H1 (cell line): Measurements from ENCODE around the gene MYORG. TPM values are rescaled to one million over a fixed set of nuclear protein-coding genes. Genes with fewer than 3 reads are reported as not detected.

ENCODE experiments used
- CTCF ChIA-PET: fragments of 300-600 bp; sonication (Branson Sonifier 250); formaldehyde crosslinking; loops from one replicate; lab custom pipeline; 2021; ENCODE audit not compliant: partially characterized antibody; lab: Charles Lee
- POLR2A ChIA-PET: fragments of 300-600 bp; sonication (Branson Sonifier 250); formaldehyde crosslinking; loops from one replicate; lab custom pipeline; 2021; ENCODE audit warnings: inconsistent platforms; ENCODE audit not compliant: partially characterized antibody; lab: Charles Lee
- DNase-seq, 2 experiments: peaks; one replicate each; pipeline versions ENCODE4 v3.0.0 to v3.0.0-alpha.2; 2010 to 2022; ENCODE audit warnings: low spot score in 2 of 2, low read depth in 1 of 2, mixed read lengths in 1 of 2
- FAIRE-seq: peaks from 2 replicates; lab custom pipeline; 2011; peaks lifted over from hg19 to GRCh38; lab: Jason Lieb, UNC
- H2AFZ ChIP-seq: 2 replicates; pipeline ENCODE4 v1.8.1; 2012; ENCODE audit warnings: low read length, inconsistent platforms
- H2AK5ac ChIP-seq: 2 replicates; pipeline ENCODE4 v1.6.1; 2013; ENCODE audit warnings: low read depth, low read length
- H2BK120ac ChIP-seq: replicated peaks from 2 replicates; pipeline ENCODE3; 2013; ENCODE audit warnings: low read depth, low read length, inconsistent platforms
- H2BK12ac ChIP-seq: 2 replicates; pipeline ENCODE4 v1.6.1; 2013; ENCODE audit warnings: low read depth, low read length
- H2BK15ac ChIP-seq: 2 replicates; pipeline ENCODE4 v1.6.1; 2013; ENCODE audit warnings: low read length
- H2BK20ac ChIP-seq: 2 replicates; pipeline ENCODE4 v1.6.1; 2013; ENCODE audit warnings: low read length
- H2BK5ac ChIP-seq: 2 replicates; pipeline ENCODE4 v1.6.1; 2013; ENCODE audit warnings: low read depth, low read length
- H3K14ac ChIP-seq: 2 replicates; pipeline ENCODE4 v1.6.1; 2013; ENCODE audit warnings: inconsistent platforms; ENCODE audit not compliant: insufficient read length
- H3K18ac ChIP-seq: 2 replicates; pipeline ENCODE4 v1.6.1; 2013; ENCODE audit warnings: low read length; ENCODE audit errors: extremely low read depth
- H3K23ac ChIP-seq: 2 replicates; pipeline ENCODE4 v1.6.1; 2013; ENCODE audit warnings: inconsistent platforms; ENCODE audit not compliant: insufficient read length
- H3K23me2 ChIP-seq: 2 replicates; pipeline ENCODE4 v1.6.1; 2013; ENCODE audit warnings: low read depth, low read length
- H3K27ac ChIP-seq: 2 replicates; pipeline ENCODE4 v1.6.1; 2011; ENCODE audit warnings: low read depth, low read length, inconsistent platforms
- H3K27me3 ChIP-seq, 4 experiments: replicated peaks in 1 of 4; 1 replicate in 1 of 4; 2 replicates in 3 of 4; pipeline versions ENCODE4 v1.6.1 to v1.8.1; 2011 to 2013; ENCODE audit warnings: low read length in 3 of 4, mild to moderate bottlenecking in 3 of 4, inconsistent platforms in 2 of 4, mixed read lengths in 2 of 4, moderate library complexity in 1 of 4; ENCODE audit not compliant: control insufficient read depth in 3 of 4, insufficient read depth in 3 of 4; ENCODE audit errors: extremely low read depth in 1 of 4
- H3K36me3 ChIP-seq, 4 experiments: 2 replicates each; pipeline versions ENCODE4 v1.6.1 to v1.8.1; 2011 to 2013; ENCODE audit warnings: mild to moderate bottlenecking in 4 of 4, low read length in 3 of 4, moderate library complexity in 2 of 4, control low read depth in 1 of 4, inconsistent platforms in 1 of 4; ENCODE audit not compliant: insufficient read depth in 4 of 4, control insufficient read depth in 2 of 4
- H3K4ac ChIP-seq: replicated peaks from 2 replicates; pipeline ENCODE3; 2013; ENCODE audit warnings: low read length, low read depth, mixed read lengths, inconsistent platforms; ENCODE audit not compliant: insufficient read length
- H3K4me1 ChIP-seq, 4 experiments: replicated peaks in 1 of 4; 1 replicate in 1 of 4; 2 replicates in 3 of 4; pipeline versions ENCODE4 v1.6.1 to v1.8.1; 2011 to 2013; ENCODE audit warnings: low read length in 3 of 4, inconsistent platforms in 2 of 4, mixed read lengths in 1 of 4; ENCODE audit not compliant: insufficient read depth in 4 of 4, control insufficient read depth in 3 of 4
- H3K4me2 ChIP-seq, 2 experiments: 2 replicates each; pipeline versions ENCODE4 v1.6.1 to v1.8.1; 2011 to 2013; ENCODE audit warnings: low read depth in 2 of 2, low read length in 2 of 2, control low read depth in 1 of 2, inconsistent platforms in 1 of 2, mild to moderate bottlenecking in 1 of 2; ENCODE audit not compliant: insufficient read depth in 1 of 2
- H3K4me3 ChIP-seq, 4 experiments: fragments of 200-600, 300-600 bp in 1 of 4; sonication (generic), shearing (Covaris generic), sonication (Bioruptor Twin) in 1 of 4; 2 replicates each; pipeline versions ENCODE4 v1.5.1 to v1.8.1; 2011 to 2016; ENCODE audit warnings: low read length in 4 of 4, low read depth in 3 of 4, control low read depth in 2 of 4, inconsistent platforms in 2 of 4, mild to moderate bottlenecking in 2 of 4, mixed read lengths in 1 of 4, moderate library complexity in 1 of 4; ENCODE audit not compliant: insufficient read depth in 2 of 4; ENCODE audit errors: extremely low read depth in 1 of 4
- H3K56ac ChIP-seq: replicated peaks from 2 replicates; pipeline ENCODE3; 2013; ENCODE audit warnings: low read depth, mild to moderate bottlenecking, mixed read lengths, low read length, inconsistent platforms; ENCODE audit not compliant: insufficient read length
- H3K79me1 ChIP-seq: 2 replicates; pipeline ENCODE4 v1.6.1; 2013; ENCODE audit warnings: low read depth, low read length, control low read depth
- H3K79me2 ChIP-seq, 2 experiments: 2 replicates each; pipeline versions ENCODE4 v1.6.1 to v1.8.1; 2012 to 2013; ENCODE audit warnings: low read length in 2 of 2, mild to moderate bottlenecking in 2 of 2, inconsistent platforms in 1 of 2; ENCODE audit not compliant: insufficient read depth in 2 of 2, control insufficient read depth in 1 of 2
- H3K9ac ChIP-seq, 4 experiments: replicated peaks in 1 of 4; 1 replicate in 1 of 4; 2 replicates in 3 of 4; pipeline versions ENCODE4 v1.6.1 to v1.8.1; 2011 to 2013; ENCODE audit warnings: low read depth in 3 of 4, low read length in 3 of 4, control low read depth in 2 of 4, mild to moderate bottlenecking in 2 of 4, moderate library complexity in 2 of 4, inconsistent platforms in 1 of 4; ENCODE audit errors: extremely low read depth in 1 of 4
- H3K9me3 ChIP-seq, 2 experiments: 2 replicates each; pipeline versions ENCODE4 v1.6.1 to v1.8.1; 2012 to 2013; ENCODE audit warnings: mild to moderate bottlenecking in 2 of 2, moderate library complexity in 2 of 2, control low read depth in 1 of 2, inconsistent platforms in 1 of 2, low read depth in 1 of 2, low read length in 1 of 2, mixed read lengths in 1 of 2; ENCODE audit not compliant: insufficient read depth in 2 of 2
- H4K20me1 ChIP-seq, 2 experiments: replicated peaks in 1 of 2; 2 replicates each; pipeline versions ENCODE3 to v1.8.1; 2011 to 2013; ENCODE audit warnings: inconsistent platforms in 2 of 2, low read length in 2 of 2, mild to moderate bottlenecking in 1 of 2; ENCODE audit not compliant: insufficient read depth in 2 of 2, control insufficient read depth in 1 of 2
- H4K5ac ChIP-seq: 2 replicates; pipeline ENCODE4 v1.6.1; 2013; ENCODE audit warnings: low read length, low read depth, mixed read lengths, inconsistent platforms; ENCODE audit not compliant: insufficient read length
- H4K8ac ChIP-seq: 2 replicates; pipeline ENCODE4 v1.8.0; 2013; ENCODE audit warnings: mild to moderate bottlenecking, moderate library complexity, low read length, inconsistent platforms; ENCODE audit not compliant: insufficient read depth; ENCODE audit errors: extremely low read depth
- H4K91ac ChIP-seq: replicated peaks from 2 replicates; pipeline ENCODE3; 2013; ENCODE audit warnings: low read length, mixed read lengths, inconsistent platforms; ENCODE audit not compliant: insufficient read length
- CEBPB ChIP-seq: IDR thresholded peaks from 2 replicates; pipeline ENCODE4 v1.6.1; 2012; ENCODE audit warnings: low read depth, low read length
- CTCF ChIP-seq, 3 experiments: IDR thresholded peaks; 1 replicate in 2 of 3; 2 replicates in 1 of 3; pipeline versions ENCODE4 v1.5.1 to v1.6.1; 2011; ENCODE audit warnings: low read length in 3 of 3, mild to moderate bottlenecking in 3 of 3, inconsistent platforms in 2 of 3, low read depth in 1 of 3, moderate library complexity in 1 of 3; ENCODE audit not compliant: insufficient read depth in 1 of 3; ENCODE audit errors: control extremely low read depth in 1 of 3
- JUND ChIP-seq: IDR thresholded peaks from 2 replicates; pipeline ENCODE4 v1.6.1; 2011; ENCODE audit warnings: mild to moderate bottlenecking, improper control_type of control experiment, low read length
- RAD21 ChIP-seq, 2 experiments: IDR thresholded peaks in 1 of 2; conservative IDR thresholded peaks in 1 of 2; 2 replicates each; pipeline ENCODE4 v1.6.1; 2011; ENCODE audit warnings: low read depth in 2 of 2, low read length in 2 of 2, improper control_type of control experiment in 1 of 2, inconsistent platforms in 1 of 2, mild to moderate bottlenecking in 1 of 2, moderate library complexity in 1 of 2
- polyA plus RNA-seq, 7 experiments: library from polyadenylated mRNA; depleted of rRNA in 3 of 7; stranded (reverse) in 5 of 7; unstranded in 2 of 7; fragments of >200 nt in 5 of 7; fragments of 200-250 nt in 2 of 7; gene quantifications; 1 replicate in 5 of 7; 2 replicates in 1 of 7; 4 replicates in 1 of 7; pipeline versions ENCODE4 v1.2.1 to v1.2.3, GENCODE V29; 2011 to 2013; ENCODE audit warnings: missing spikeins in 2 of 7, mixed read lengths in 2 of 7
- total RNA-seq: library from RNA; stranded (reverse); fragmentation: NEBNext Ultra II Directional; extraction: Animal tissue kit (Norgen Biotek cat#: 25700); gene quantifications from 2 replicates; pipeline ENCODE4 v1.2.1, GENCODE V29; 2021

MYORG gene
- total and polyA plus RNA-seq, 2 of the 8 experiments (the other 6 are each of a cell fraction or from before 2014, with no cell fraction given): 1.2 to 5.9 TPM

- no peak overlapping the region for H2BK20ac ChIP-seq
- H3K4me1 ChIP-seq: no peaks in the 10 kb centered on the region
- no peak overlapping the region for H2BK12ac ChIP-seq
- H2AFZ ChIP-seq: no peak overlapping the region
- H3K9me3 ChIP-seq: no peaks in the 10 kb centered on the region
- ChIA-PET POLR2A (interaction anchor here (1.1 kb wide), 1 partner anchor 73 kb away, joined by 3 read pairs; no protein-coding TSS in a partner anchor), CTCF (interaction anchor here (0.6 to 4.1 kb wide), 65 partner anchors 10 to 304 kb away, joined by 3 to 56 read pairs (median 6); partner anchors contain the start of genes FAM219A and MYORG)
- no peaks in the 10 kb centered on the region for H3K79me2 ChIP-seq
- H3K36me3 ChIP-seq: no peaks in the 10 kb centered on the region; a peak in 2 of 8 replicates
- no peak overlapping the region for H2BK120ac ChIP-seq
- H3K23me2 ChIP-seq: no peaks in the 10 kb centered on the region
- DNase-seq (peak in 1 of 2 experiments; percentile 90), FAIRE-seq (peak; percentile 98)
- H2BK15ac ChIP-seq: no peak overlapping the region
- no peak overlapping the region for H3K4me3 ChIP-seq
- H4K8ac ChIP-seq: no peak overlapping the region
- H4K91ac ChIP-seq: no peak overlapping the region
- H3K4ac ChIP-seq: no peak overlapping the region
- no peak overlapping the region for H3K4me2 ChIP-seq
- no peak overlapping the region for H3K23ac ChIP-seq
- no peak overlapping the region for H3K9ac ChIP-seq
- no peak overlapping the region for H3K56ac ChIP-seq
- H3K79me1 ChIP-seq: no peaks in the 10 kb centered on the region
- TF ChIP-seq RAD21 (IDR thresholded peaks at IDR 0.05 in 1 of 2, conservative IDR thresholded peaks at IDR 0.05 in 1 of 2; ENCODE audit: low read depth in 2 of 2, low read length in 2 of 2) (peak; percentile 86 to 92), CEBPB (no peak), CTCF (IDR thresholded peaks at IDR 0.05; ENCODE audit: control extremely low read depth in 1 of 3, insufficient read depth in 1 of 3, low read depth in 1 of 3, low read length in 3 of 3) (peak; percentile 79 to 98 (median 98)), JUND (0 out of 2 replicates have a peak, but pooled peaks have one; percentile 22)
- H3K27me3 ChIP-seq: no peaks in the 10 kb centered on the region
- H4K20me1 ChIP-seq: peaks cover 0 to 3% of the 10 kb centered on the region in 2 experiments
- H4K5ac ChIP-seq: no peak overlapping the region
- no peak overlapping the region for H3K27ac ChIP-seq
- H3K14ac ChIP-seq: no peak overlapping the region
- no peak overlapping the region for H3K18ac ChIP-seq
- H2BK5ac ChIP-seq: no peak overlapping the region
- H2AK5ac ChIP-seq: no peak overlapping the region
These were observed 27.1 kb upstream of the MYORG start for GRCh38 chr9:34403554-34404380.
